ENCODE measurements around the gene NINJ1. TPM values are rescaled to one million over a fixed set of nuclear protein-coding genes. Genes with fewer than 3 reads are reported as not detected.

The NINJ1 gene
- polyA plus RNA-seq, 1 donor = 78.7 TPM

- Histone ChIP-seq H3K36me3 (ENCODE audit: control insufficient read depth, insufficient read depth, low read length) (no peaks in the 10 kb centered on the region), H3K9me3 (ENCODE audit: control insufficient read depth, low read depth, low read length) (no peaks in the 10 kb centered on the region), H3K27ac (ENCODE audit: low read length) (no peak overlapping the region), H3K4me3 (ENCODE audit: low read length) (no peak overlapping the region), H3K27me3 (ENCODE audit: control insufficient read depth, insufficient read depth, low read length) (no peaks in the 10 kb centered on the region), H3K4me1 (ENCODE audit: control insufficient read depth, insufficient read depth, low read length) (peaks cover 12% of the 10 kb centered on the region)
- no CpG with 5 or more reads among the region's 12 CpGs for WGBS (ENCODE audit: insufficient coverage, low lambda C conversion rate)
- DNase-seq = peak in 1 of 2 donors; percentile 55
These were observed 39.5 kb upstream of the NINJ1 start for GRCh38 chr9:93173365-93174051.

DNA sequence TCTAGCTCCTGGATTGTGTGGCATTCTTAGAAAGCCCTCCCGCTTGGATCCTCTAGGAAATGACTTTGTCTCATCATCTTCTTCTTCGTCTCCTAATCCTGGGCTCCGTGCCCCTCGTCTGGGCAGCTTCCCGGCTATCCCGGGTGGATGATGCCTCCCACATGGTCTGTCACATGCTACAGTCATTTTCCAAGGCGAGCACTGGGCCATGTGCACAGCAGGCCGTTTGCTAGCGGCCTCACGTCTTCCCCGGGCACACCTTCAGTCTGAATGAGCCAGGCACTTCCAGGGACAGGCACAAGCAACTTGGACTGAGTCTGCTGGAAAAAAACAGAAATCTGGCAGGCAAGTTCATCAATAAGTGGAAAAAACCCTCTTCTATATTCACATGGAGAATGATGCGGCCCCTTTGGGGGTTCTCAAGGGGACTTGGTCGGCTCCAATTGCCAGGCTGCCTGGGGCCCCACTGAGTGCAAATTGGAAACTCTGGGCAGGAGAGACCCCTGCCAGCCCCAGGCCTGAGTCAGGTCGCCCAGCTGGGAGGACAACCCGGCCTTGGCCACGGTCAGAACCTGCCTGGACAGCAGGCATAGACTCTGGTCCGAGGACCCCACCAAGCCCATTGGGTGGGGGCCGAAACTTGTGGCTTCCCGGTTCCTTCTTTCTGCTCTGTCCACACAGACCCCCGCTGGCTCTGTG is 38.8 kb upstream of the NINJ1 start:
- no peak overlapping the region for H3K27ac ChIP-seq (ENCODE audit: low read length)
- no CpG with 5 or more reads among the region's 20 CpGs for WGBS (ENCODE audit: insufficient coverage, low lambda C conversion rate)
- H3K4me1 ChIP-seq (ENCODE audit: control insufficient read depth, insufficient read depth, low read length) = peaks cover 12% of the 10 kb centered on the region
- H3K9me3 ChIP-seq (ENCODE audit: control insufficient read depth, low read depth, low read length) = no peaks in the 10 kb centered on the region
- no peak for DNase-seq
- no peak overlapping the region for H3K4me3 ChIP-seq (ENCODE audit: low read length)
- no peaks in the 10 kb centered on the region for H3K36me3 ChIP-seq (ENCODE audit: control insufficient read depth, insufficient read depth, low read length)
- no peaks in the 10 kb centered on the region for H3K27me3 ChIP-seq (ENCODE audit: control insufficient read depth, insufficient read depth, low read length)

- WGBS (ENCODE audit: insufficient coverage, low lambda C conversion rate) = 60% methylated on average over 1 of the region's 8 CpGs
- no peaks in the 10 kb centered on the region for H3K27me3 ChIP-seq (ENCODE audit: control insufficient read depth, insufficient read depth, low read length)
These were observed 37.4 kb upstream of the NINJ1 start for GRCh38 chr9:93171261-93171990.

GRCh38 chr9:93170571-93170970 is 36.5 kb upstream of the NINJ1 start:
- Histone ChIP-seq H3K9me3 (ENCODE audit: control insufficient read depth, low read depth, low read length) (no peaks in the 10 kb centered on the region), H3K27ac (ENCODE audit: low read length) (no peak overlapping the region), H3K4me3 (ENCODE audit: low read length) (no peak overlapping the region), H3K4me1 (ENCODE audit: control insufficient read depth, insufficient read depth, low read length) (peaks cover 18% of the 10 kb centered on the region), H3K27me3 (ENCODE audit: control insufficient read depth, insufficient read depth, low read length) (no peaks in the 10 kb centered on the region), H3K36me3 (ENCODE audit: control insufficient read depth, insufficient read depth, low read length) (no peaks in the 10 kb centered on the region)
- WGBS (ENCODE audit: insufficient coverage, low lambda C conversion rate) = 79% methylated on average over 2 of the region's 8 CpGs
- DNase-seq = no peak

More at GRCh38 chr9:93171261-93171990, 37.4 kb upstream of the NINJ1 start:
- Histone ChIP-seq H3K36me3 (ENCODE audit: control insufficient read depth, insufficient read depth, low read length) (no peaks in the 10 kb centered on the region), H3K9me3 (ENCODE audit: control insufficient read depth, low read depth, low read length) (no peaks in the 10 kb centered on the region), H3K27ac (ENCODE audit: low read length) (no peak overlapping the region), H3K4me3 (ENCODE audit: low read length) (no peak overlapping the region), H3K4me1 (ENCODE audit: control insufficient read depth, insufficient read depth, low read length) (peaks cover 18% of the 10 kb centered on the region)
- DNase-seq = no peak

DNA sequence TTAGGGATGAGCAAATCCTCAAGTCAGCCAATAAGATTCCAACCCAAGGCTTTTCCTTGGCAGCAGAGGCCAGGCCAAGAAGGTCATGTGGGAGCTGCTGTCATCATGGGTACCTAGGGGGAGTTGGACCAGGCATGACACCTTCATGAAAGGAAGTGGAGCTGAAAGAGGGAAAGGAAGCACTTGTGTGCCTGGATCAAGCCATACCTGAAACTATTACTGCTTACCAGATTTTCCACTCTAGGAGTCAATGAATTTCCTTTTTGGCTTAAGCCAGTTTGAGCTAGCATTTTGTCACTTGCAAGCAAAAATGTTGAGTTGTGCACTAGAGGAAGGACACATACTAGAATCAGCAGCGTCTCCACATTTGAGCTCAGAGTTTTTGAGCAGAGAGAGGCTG is 35.4 kb upstream of the NINJ1 start:
- no peak for DNase-seq
- H3K27me3 ChIP-seq (ENCODE audit: control insufficient read depth, insufficient read depth, low read length) = no peaks in the 10 kb centered on the region
- no peak overlapping the region for H3K27ac ChIP-seq (ENCODE audit: low read length)
- H3K4me1 ChIP-seq (ENCODE audit: control insufficient read depth, insufficient read depth, low read length) = peaks cover 18% of the 10 kb centered on the region
- H3K36me3 ChIP-seq (ENCODE audit: control insufficient read depth, insufficient read depth, low read length) = no peaks in the 10 kb centered on the region
- no peak overlapping the region for H3K4me3 ChIP-seq (ENCODE audit: low read length)
- no peaks in the 10 kb centered on the region for H3K9me3 ChIP-seq (ENCODE audit: control insufficient read depth, low read depth, low read length)
- no CpG with 5 or more reads among the region's 1 CpG for WGBS (ENCODE audit: insufficient coverage, low lambda C conversion rate)

DNA sequence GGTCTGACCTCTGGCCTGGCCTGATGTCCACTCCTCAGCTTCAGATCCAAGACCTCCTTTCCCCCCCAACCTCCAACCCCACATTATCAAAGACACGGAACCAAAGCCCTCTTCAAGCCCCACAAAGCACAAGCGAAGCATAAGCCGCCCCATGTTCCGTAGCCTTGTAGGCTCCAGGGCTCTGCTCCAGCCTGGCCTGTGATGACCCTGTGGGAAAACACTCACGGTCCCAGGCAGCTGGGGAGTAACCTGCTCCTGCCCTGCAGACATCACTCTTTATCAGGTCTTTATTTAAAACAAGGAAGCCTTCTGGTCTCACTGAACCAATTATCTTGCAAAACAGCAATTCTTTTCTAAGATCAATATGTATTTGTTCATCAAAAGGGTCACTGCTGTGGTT is 34.5 kb upstream of the NINJ1 start:
- Histone ChIP-seq H3K36me3 (ENCODE audit: control insufficient read depth, insufficient read depth, low read length) (no peaks in the 10 kb centered on the region), H3K4me1 (ENCODE audit: control insufficient read depth, insufficient read depth, low read length) (peaks cover 13% of the 10 kb centered on the region), H3K27me3 (ENCODE audit: control insufficient read depth, insufficient read depth, low read length) (no peaks in the 10 kb centered on the region), H3K9me3 (ENCODE audit: control insufficient read depth, low read depth, low read length) (no peaks in the 10 kb centered on the region), H3K4me3 (ENCODE audit: low read length) (no peak overlapping the region), H3K27ac (ENCODE audit: low read length) (no peak overlapping the region)
- no CpG with 5 or more reads among the region's 5 CpGs for WGBS (ENCODE audit: insufficient coverage, low lambda C conversion rate)
- DNase-seq = no peak

DNA sequence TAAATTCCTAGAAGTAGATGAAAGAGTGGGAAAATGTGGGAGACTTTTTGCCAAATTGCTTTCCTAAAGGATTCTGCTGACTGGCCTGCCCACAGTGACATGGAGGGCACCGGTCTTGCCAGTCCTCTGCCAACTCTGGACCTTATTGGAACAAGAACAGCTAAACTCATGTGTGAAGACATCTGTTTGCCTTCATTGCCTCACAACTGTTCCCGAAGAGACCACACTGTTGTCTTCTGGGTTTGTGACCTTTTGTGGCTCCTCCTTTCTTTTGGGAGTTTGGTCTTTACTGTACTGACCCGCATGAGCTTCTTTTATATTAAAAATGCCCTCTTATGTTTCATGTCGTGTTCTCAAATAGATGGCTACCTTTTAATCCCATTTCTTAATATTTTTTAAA is 33.8 kb upstream of the NINJ1 start:
- DNase-seq = no peak
- 94% methylated on average over 2 of the region's 4 CpGs for WGBS (ENCODE audit: insufficient coverage, low lambda C conversion rate)
- no peak overlapping the region for H3K27ac ChIP-seq (ENCODE audit: low read length)
- H3K36me3 ChIP-seq (ENCODE audit: control insufficient read depth, insufficient read depth, low read length) = no peaks in the 10 kb centered on the region
- no peaks in the 10 kb centered on the region for H3K27me3 ChIP-seq (ENCODE audit: control insufficient read depth, insufficient read depth, low read length)
- H3K4me1 ChIP-seq (ENCODE audit: control insufficient read depth, insufficient read depth, low read length) = peaks cover 6% of the 10 kb centered on the region
- H3K9me3 ChIP-seq (ENCODE audit: control insufficient read depth, low read depth, low read length) = no peaks in the 10 kb centered on the region
- H3K4me3 ChIP-seq (ENCODE audit: low read length) = no peak overlapping the region

GRCh38 chr9:93167185-93167584 is 33.1 kb upstream of the NINJ1 start:
- Histone ChIP-seq H3K4me1 (ENCODE audit: control insufficient read depth, insufficient read depth, low read length) (peaks cover 6% of the 10 kb centered on the region), H3K36me3 (ENCODE audit: control insufficient read depth, insufficient read depth, low read length) (no peaks in the 10 kb centered on the region), H3K27me3 (ENCODE audit: control insufficient read depth, insufficient read depth, low read length) (no peaks in the 10 kb centered on the region), H3K9me3 (ENCODE audit: control insufficient read depth, low read depth, low read length) (no peaks in the 10 kb centered on the region), H3K4me3 (ENCODE audit: low read length) (no peak overlapping the region), H3K27ac (ENCODE audit: low read length) (no peak overlapping the region)
- WGBS (ENCODE audit: insufficient coverage, low lambda C conversion rate) = no CpG with 5 or more reads among the region's 6 CpGs
- DNase-seq = no peak

GRCh38 chr9:93166699-93167098 is 32.6 kb upstream of the NINJ1 start:
- Histone ChIP-seq H3K27ac (ENCODE audit: low read length) (no peak overlapping the region), H3K9me3 (ENCODE audit: control insufficient read depth, low read depth, low read length) (no peaks in the 10 kb centered on the region), H3K27me3 (ENCODE audit: control insufficient read depth, insufficient read depth, low read length) (no peaks in the 10 kb centered on the region), H3K36me3 (ENCODE audit: control insufficient read depth, insufficient read depth, low read length) (no peaks in the 10 kb centered on the region), H3K4me1 (ENCODE audit: control insufficient read depth, insufficient read depth, low read length) (peaks cover 6% of the 10 kb centered on the region), H3K4me3 (ENCODE audit: low read length) (no peak overlapping the region)
- peak in 1 of 2 donors; percentile 75 for DNase-seq
- 71% methylated on average over 1 of the region's 7 CpGs for WGBS (ENCODE audit: insufficient coverage, low lambda C conversion rate)

- H3K4me1 ChIP-seq (ENCODE audit: control insufficient read depth, insufficient read depth, low read length) = peaks cover 6% of the 10 kb centered on the region
- no peak overlapping the region for H3K27ac ChIP-seq (ENCODE audit: low read length)
- no peaks in the 10 kb centered on the region for H3K9me3 ChIP-seq (ENCODE audit: control insufficient read depth, low read depth, low read length)
- no peaks in the 10 kb centered on the region for H3K36me3 ChIP-seq (ENCODE audit: control insufficient read depth, insufficient read depth, low read length)
- no peaks in the 10 kb centered on the region for H3K27me3 ChIP-seq (ENCODE audit: control insufficient read depth, insufficient read depth, low read length)
- DNase-seq = no peak
- no CpG with 5 or more reads among the region's 13 CpGs for whole genome bisulfite sequencing (ENCODE audit: insufficient coverage, low lambda C conversion rate)
- H3K4me3 ChIP-seq (ENCODE audit: low read length) = no peak overlapping the region
These were observed 30.0 kb upstream of the NINJ1 start for GRCh38 chr9:93164085-93164484.

Data from large intestine (tissue), 3 donors.